NCI-H146 treated with DMSO at 0.1 percent for 48 hours (cell line): ENCODE results near the gene SLC9A6.
"Not testable (repeated sequence)": the region's sequence is repeated elsewhere in the genome, so short reads cannot be mapped to it uniquely, and the experiment has no call there.

Source experiments
- DNase-seq: peaks from one replicate; lab custom pipeline; 2025; ENCODE audit not compliant: unreplicated experiment; lab: John Stamatoyannopoulos, UW

The SLC9A6 gene

DNA sequence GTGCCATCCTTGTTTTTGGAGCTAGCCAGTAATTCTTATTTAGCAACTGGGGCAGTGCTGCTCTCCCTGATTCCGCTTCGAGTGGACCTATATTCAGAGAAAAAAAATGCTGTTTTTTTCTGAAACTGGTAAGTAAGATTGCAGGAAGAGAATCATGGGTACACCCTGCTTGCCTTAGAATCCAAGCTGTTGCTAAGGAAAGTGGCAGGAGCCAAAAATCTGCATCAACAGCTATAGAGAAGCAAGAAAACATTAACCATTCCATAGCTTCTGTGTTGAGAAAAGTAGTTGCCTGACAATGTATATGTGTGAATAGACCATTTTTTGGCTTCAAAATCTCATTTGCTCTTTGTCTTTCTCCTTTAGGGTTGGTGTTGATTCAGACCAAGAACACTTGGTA is 44.5 kb downstream of the SLC9A6 start:
- no peak for DNase-seq

DNA sequence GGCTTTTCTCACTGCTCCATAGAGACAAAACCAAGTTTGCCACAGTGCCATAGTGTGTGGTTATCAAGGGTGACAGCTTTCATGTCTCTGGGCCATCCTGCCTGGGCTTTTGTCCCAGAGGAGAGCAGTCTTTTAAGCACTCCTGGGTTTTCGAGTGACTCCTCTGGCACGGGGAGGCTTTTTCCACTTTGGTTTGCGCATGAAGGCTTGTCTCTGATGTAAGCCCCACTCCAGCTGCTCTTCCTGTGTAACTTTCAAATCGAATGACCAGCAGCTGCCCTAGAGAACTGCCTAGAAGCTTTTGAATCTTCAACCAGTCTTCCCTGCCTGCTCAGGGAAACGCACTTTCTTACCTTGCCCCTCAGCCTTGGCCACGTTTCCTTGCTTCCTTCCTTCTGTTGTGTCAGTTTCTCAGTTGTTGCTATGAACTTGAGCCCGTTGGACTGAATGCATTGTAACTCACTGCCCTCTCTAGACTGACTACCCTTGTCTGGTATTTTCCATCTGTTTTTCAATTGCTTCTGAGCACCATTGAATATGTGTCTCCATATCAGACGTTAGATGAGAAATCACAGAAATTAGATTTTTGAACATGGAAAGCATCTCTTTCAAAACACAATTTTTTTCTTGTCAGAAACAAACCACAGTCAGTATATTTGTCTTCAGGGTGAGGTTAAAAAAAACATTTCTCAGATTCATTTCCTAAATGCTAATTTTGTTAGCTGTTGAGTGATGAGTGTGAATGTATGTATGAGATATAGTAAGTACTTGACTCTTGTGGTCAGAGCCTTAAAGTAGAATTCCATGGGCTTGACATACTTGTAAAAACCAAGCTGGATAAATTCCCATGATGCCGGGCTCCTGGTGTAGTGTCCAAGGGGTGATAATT is 45.3 kb downstream of the SLC9A6 start:
- no peak for DNase-seq

GRCh38 chrX:136031626-136032025 is 46.4 kb downstream of the SLC9A6 start:
- DNase-seq: no peak

DNA sequence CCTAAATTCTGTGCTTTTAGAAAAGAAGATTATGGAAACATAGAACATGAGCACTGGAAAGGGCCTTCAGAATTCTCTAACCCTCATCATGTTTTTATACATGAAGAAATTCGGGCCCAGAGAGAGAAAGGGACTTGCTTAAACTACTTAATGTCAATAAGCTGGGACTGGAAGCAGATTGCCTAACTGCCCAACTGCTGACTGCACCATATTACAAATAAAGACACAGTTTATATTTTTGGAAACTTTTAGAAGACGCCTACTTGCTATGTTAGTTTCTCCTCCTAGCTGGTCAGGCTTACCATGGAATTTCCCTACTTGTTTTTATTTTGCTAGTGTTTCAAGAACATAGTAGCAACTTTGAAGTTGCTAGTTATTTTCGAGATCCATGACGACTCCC is 47.1 kb downstream of the SLC9A6 start:
- no peak for DNase-seq

DNA sequence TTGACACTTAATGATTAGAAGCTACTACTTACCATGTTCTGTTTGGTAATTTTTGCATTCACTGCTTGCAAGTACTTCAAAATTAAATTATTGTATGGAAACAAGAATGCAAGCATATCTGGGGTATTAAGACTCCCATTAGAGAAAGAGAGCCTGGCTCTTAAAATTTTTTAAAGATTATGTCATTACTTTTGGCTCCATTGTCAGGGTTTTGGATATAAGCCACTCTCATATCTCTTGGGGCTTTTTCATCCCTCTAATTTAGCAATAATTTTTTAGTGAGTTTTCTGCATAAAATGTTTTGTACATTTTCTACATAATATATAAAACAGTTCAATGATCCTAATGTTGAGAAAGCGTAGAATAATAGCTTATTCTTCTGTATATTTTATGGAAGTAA is 49.4 kb downstream of the SLC9A6 start:
- no peak for DNase-seq

- no peak for DNase-seq
These were observed 50.4 kb downstream of the SLC9A6 start for GRCh38 chrX:136035663-136036062.

DNA sequence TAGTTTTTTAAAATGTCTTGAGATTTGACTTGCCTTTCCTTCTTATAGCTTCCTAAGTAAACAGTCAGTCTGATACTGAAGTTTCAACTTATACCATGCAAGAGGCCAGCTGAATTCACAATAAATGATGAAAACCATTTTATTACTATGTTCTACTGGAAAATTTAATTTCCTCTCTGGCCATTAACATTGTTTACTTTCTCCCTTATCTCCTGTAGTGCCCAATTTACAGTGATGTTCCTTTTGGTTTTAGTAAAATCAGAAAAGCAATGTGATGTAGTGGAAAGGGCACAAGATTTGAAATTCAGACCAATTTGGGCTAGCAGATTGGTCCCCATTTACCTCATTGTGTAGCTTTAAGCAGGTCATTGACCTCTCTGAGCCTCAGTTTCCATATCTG is 54.2 kb downstream of the SLC9A6 start:
- no peak for DNase-seq

DNA sequence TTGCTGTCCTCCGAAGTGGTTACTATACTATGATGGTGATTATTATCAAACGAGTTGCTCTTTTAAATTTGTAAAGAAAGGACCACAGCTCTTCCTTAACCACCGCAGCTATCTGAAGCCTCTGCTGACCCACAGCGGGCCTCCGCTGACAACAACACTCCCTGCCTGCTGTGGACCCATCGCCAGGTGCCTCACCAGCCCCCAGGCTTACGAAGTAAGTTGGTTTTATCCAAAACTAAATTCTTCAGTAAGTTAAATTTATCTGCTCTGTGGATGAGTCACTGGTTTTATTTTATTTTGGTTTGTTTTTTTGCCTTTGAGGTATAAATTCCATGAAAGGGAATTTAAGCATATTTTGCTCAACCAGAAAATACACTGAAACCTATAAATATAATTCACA is 54.7 kb downstream of the SLC9A6 start:
- no peak for DNase-seq

- DNase-seq: no peak
These were observed 56.1 kb downstream of the SLC9A6 start for GRCh38 chrX:136041254-136041812.

- no peak for DNase-seq
These were observed 59.8 kb downstream of the SLC9A6 start for GRCh38 chrX:136045008-136045407.

GRCh38 chrX:136046295-136047015 is 61.2 kb downstream of the SLC9A6 start:
- no peak for DNase-seq

- no peak for DNase-seq
These were observed 61.9 kb downstream of the SLC9A6 start for GRCh38 chrX:136047016-136047642.

- DNase-seq: no peak
These were observed 62.7 kb downstream of the SLC9A6 start for GRCh38 chrX:136047969-136048368.

DNA sequence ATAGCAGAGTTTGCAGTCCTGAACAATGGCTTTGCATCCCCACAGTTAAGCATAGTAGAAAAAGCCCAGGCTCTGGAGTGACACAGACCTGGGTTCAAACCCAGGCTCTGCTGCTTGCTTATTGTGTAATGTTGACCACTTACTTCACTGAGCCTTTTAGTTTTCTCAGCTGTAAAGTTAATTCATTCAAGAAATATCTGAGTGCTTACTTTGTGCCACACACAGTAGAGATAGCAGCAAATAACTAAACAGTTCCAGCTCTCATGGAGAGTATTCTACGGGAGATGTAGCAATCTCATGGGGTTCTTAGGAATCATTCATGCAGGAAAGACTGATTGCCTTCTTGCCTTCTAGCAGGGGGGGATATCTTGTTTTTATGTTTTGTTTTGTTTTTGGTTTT is 63.2 kb downstream of the SLC9A6 start:
- no peak for DNase-seq

GRCh38 chrX:136049608-136050007 is 64.4 kb downstream of the SLC9A6 start:
- no peak for DNase-seq

DNA sequence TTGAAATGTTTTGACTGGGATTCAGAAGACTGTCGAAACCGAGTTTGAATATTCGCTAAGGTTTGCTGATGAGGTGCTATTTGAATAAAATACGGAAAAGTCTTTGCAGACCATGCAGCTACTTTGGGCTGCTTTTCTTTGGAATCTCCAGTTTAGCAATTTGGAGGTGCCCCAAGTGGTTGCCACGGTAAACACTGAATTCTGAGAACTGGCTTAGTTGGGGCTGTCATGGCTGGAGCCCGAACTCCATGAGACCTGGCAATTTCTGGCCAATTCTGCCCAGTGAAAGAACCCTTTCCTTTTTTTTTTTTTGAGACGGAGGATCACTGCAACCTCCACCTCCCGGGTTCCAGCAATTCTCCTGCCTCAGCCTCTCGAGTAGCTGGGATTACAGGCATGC is 65.6 kb downstream of the SLC9A6 start:
- not testable (repeated sequence) for DNase-seq

- no peak for DNase-seq
These were observed 66.4 kb downstream of the SLC9A6 start for GRCh38 chrX:136051611-136052010.

DNA sequence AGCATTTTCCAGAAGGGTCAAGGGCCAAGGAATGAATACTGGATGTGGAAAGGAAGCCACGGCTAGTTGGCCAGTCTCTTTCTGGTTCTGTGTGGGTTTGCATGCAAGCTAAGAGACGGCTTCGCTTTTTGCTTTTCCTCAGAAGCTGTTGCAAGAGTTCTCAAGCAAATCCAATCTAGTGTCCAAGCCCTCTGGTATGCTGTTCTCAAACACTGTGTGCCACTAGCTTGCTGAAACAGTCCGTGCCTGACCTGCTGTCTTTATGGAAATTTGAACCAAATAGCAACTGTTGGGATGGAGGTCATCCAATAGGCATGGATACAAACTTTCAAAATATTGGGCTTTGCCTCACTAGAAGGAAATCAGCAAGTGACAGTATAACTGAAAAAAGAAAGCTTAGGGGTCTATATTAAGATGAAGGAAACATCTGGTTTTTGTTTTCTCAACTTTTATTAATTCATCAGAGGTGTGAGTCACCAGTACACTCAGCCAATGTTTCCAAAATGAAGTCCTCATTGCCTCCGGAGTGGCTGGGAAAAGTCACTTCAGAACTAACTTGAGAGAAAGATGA is 70.5 kb downstream of the SLC9A6 start:
- no peak for DNase-seq

DNA sequence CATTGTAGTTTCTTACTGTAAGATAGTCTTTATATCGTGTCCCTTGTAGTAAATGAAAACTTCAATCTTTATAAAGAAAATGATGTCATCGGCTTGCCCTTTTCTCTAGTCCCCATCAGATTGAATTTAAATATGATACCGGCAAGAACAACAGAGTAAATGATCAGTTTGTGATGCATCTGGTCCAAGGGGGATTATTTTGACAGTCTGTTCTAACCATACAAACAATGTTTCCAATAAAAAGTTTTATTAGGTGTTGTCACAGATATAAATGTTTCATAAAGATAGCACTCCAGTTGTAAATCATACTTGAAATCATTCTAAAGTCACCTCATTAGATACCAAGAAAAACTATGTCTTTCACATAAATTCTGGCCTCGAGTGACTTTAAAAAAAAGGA is 72.3 kb downstream of the SLC9A6 start:
- no peak for DNase-seq

DNA sequence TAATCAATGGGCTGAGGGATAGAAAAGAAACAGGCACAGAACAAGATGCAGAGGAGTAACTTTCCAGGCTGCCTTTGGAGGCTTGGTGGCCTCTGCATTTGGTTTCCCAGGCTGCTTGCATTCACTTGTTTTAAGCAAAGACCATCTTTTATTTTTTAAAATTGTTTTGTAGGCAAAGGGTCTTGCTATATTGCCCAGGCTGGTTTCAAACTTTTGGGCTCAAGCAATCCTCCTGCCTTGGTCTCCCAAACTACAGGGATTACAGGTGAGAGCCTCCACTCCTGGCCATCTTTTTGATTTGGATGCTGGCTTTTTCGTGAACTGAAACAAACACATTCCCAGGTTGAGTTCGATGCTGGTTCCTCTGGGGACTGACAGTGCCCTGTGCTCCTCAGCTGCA is 74.1 kb downstream of the SLC9A6 start:
- no peak for DNase-seq

- no peak for DNase-seq
These were observed 76.1 kb downstream of the SLC9A6 start for GRCh38 chrX:136061286-136061685.
